Astrocyte (in vitro differentiated cells and primary cell): ENCODE data around the gene RBM44. TPM values are rescaled to one million over a fixed set of nuclear protein-coding genes. Genes with fewer than 3 reads are reported as not detected.

Source experiments
- DNase-seq: peaks from one replicate; pipeline ENCODE4 v3.0.0-alpha.2; 2010; ENCODE audit warnings: low read depth
- FAIRE-seq: peaks from 2 replicates; lab custom pipeline; 2011; peaks lifted over from hg19 to GRCh38; lab: Jason Lieb, UNC
- H2AFZ ChIP-seq: 2 replicates; pipeline ENCODE4 v1.6.0; 2012; ENCODE audit warnings: low read depth, low read length, inconsistent platforms
- H3K27ac ChIP-seq: 2 replicates; pipeline ENCODE4 v1.5.1; 2011; ENCODE audit warnings: low read depth, low read length, inconsistent platforms
- H3K27me3 ChIP-seq: 2 replicates; pipeline ENCODE4 v1.6.0; 2011; ENCODE audit warnings: low read length, inconsistent platforms; ENCODE audit not compliant: insufficient read depth
- H3K36me3 ChIP-seq: 2 replicates; pipeline ENCODE4 v1.5.1; 2011; ENCODE audit warnings: low read length, inconsistent platforms; ENCODE audit not compliant: insufficient read depth
- H3K4me1 ChIP-seq: 2 replicates; pipeline ENCODE4 v1.5.1; 2011; ENCODE audit warnings: low read length, inconsistent platforms; ENCODE audit not compliant: insufficient read depth
- H3K4me2 ChIP-seq: 2 replicates; pipeline ENCODE4 v1.6.0; 2012; ENCODE audit warnings: low read length, inconsistent platforms
- H3K4me3 ChIP-seq: 2 replicates; pipeline ENCODE4 v1.5.1; 2011; ENCODE audit warnings: low read depth, mild to moderate bottlenecking, low read length, inconsistent platforms; ENCODE audit not compliant: insufficient read depth
- H3K79me2 ChIP-seq: 2 replicates; pipeline ENCODE4 v1.6.0; 2012; ENCODE audit warnings: mild to moderate bottlenecking, low read length, inconsistent platforms; ENCODE audit not compliant: insufficient read depth
- H3K9ac ChIP-seq: 2 replicates; pipeline ENCODE4 v1.6.0; 2012; ENCODE audit warnings: mild to moderate bottlenecking, low read length, inconsistent platforms
- H3K9me3 ChIP-seq: 2 replicates; pipeline ENCODE4 v1.5.1; 2012; ENCODE audit warnings: low read depth, mild to moderate bottlenecking, low read length, inconsistent platforms; ENCODE audit not compliant: insufficient read depth
- H4K20me1 ChIP-seq: 2 replicates; pipeline ENCODE4 v1.6.0; 2012; ENCODE audit warnings: low read length, inconsistent platforms; ENCODE audit not compliant: insufficient read depth
- H3K27ac Mint-ChIP-seq: one replicate; pipeline ENCODE4 v1.8.0; 2021; ENCODE audit warnings: mild to moderate bottlenecking, mixed read lengths; ENCODE audit not compliant: unreplicated experiment
- H3K27me3 Mint-ChIP-seq: one replicate; pipeline ENCODE4 v1.8.0; 2021; ENCODE audit warnings: low read depth, mixed read lengths; ENCODE audit not compliant: unreplicated experiment
- H3K36me3 Mint-ChIP-seq: one replicate; pipeline ENCODE4 v1.8.0; 2021; ENCODE audit warnings: low read depth, mixed read lengths; ENCODE audit not compliant: unreplicated experiment
- H3K4me1 Mint-ChIP-seq: one replicate; pipeline ENCODE4 v1.8.0; 2021; ENCODE audit warnings: low read depth, mixed read lengths; ENCODE audit not compliant: unreplicated experiment
- H3K4me3 Mint-ChIP-seq: one replicate; pipeline ENCODE4 v1.8.0; 2021; ENCODE audit warnings: mild to moderate bottlenecking, moderate library complexity, mixed read lengths; ENCODE audit not compliant: unreplicated experiment
- H3K9me3 Mint-ChIP-seq: one replicate; pipeline ENCODE4 v1.8.0; 2021; ENCODE audit warnings: mild to moderate bottlenecking, mixed read lengths; ENCODE audit not compliant: unreplicated experiment
- EZH2 ChIP-seq: IDR thresholded peaks from 2 replicates; pipeline ENCODE4 v1.6.1; 2012; ENCODE audit warnings: mild to moderate bottlenecking, low read length, inconsistent platforms; ENCODE audit not compliant: insufficient read depth
- total RNA-seq: library from RNA; stranded (reverse); gene quantifications from 2 replicates; pipeline ENCODE4 v1.2.1, GENCODE V29; 2021
- TF ChIP-seq, protein P1 (sequence below): IDR thresholded peaks from 2 replicates; pipeline ENCODE4 v1.5.1; 2011; ENCODE audit warnings: low read depth, mild to moderate bottlenecking, inconsistent platforms, low read length, moderate library complexity; ENCODE audit not compliant: insufficient read depth

RBM44 gene
- total RNA-seq, 1 donor from 2014 or later = 0.32 TPM

DNA sequence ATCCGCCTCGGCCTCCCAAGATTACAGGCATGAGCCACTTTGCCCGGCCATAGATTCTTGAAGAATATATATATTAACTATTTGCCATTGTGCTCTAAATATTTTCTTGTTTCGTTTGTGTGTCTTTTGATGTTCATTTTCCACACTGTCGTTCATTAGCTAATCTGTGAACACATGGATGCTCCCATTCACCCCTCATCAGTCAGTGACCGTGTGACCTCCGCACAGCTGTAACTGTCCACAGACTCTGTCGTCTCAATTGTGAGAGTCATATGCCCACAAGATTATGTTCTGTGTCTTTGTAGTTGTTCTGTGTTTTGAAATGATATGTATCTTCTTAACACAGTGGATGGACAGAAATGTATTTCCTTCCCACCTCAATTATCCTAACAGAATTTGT is 90.4 kb downstream of the RBM44 start:
- Histone ChIP-seq H2AFZ (no peak overlapping the region), H3K27ac (no peak overlapping the region), H3K79me2 (no peaks in the 10 kb centered on the region), H3K4me1 (peaks cover 4% of the 10 kb centered on the region), H3K4me2 (no peak overlapping the region), H3K9me3 (no peaks in the 10 kb centered on the region), H3K36me3 (no peaks in the 10 kb centered on the region), H3K4me3 (no peak overlapping the region), H3K27me3 (no peaks in the 10 kb centered on the region), H4K20me1 (no peaks in the 10 kb centered on the region), H3K9ac (no peak overlapping the region)
- no peak overlapping the region for H3K4me3 Mint-ChIP-seq
- FAIRE-seq = no peak
- H3K9me3 Mint-ChIP-seq = no peaks in the 10 kb centered on the region
- H3K4me1 Mint-ChIP-seq = peaks cover 8% of the 10 kb centered on the region
- H3K27ac Mint-ChIP-seq = no peak overlapping the region
- DNase-seq = no peak
- no peaks in the 10 kb centered on the region for H3K27me3 Mint-ChIP-seq
- TF ChIP-seq EZH2 = no peak
- TF ChIP-seq, protein P1, sequence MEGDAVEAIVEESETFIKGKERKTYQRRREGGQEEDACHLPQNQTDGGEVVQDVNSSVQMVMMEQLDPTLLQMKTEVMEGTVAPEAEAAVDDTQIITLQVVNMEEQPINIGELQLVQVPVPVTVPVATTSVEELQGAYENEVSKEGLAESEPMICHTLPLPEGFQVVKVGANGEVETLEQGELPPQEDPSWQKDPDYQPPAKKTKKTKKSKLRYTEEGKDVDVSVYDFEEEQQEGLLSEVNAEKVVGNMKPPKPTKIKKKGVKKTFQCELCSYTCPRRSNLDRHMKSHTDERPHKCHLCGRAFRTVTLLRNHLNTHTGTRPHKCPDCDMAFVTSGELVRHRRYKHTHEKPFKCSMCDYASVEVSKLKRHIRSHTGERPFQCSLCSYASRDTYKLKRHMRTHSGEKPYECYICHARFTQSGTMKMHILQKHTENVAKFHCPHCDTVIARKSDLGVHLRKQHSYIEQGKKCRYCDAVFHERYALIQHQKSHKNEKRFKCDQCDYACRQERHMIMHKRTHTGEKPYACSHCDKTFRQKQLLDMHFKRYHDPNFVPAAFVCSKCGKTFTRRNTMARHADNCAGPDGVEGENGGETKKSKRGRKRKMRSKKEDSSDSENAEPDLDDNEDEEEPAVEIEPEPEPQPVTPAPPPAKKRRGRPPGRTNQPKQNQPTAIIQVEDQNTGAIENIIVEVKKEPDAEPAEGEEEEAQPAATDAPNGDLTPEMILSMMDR = no peak
- peaks cover 1% of the 10 kb centered on the region for H3K36me3 Mint-ChIP-seq

DNA sequence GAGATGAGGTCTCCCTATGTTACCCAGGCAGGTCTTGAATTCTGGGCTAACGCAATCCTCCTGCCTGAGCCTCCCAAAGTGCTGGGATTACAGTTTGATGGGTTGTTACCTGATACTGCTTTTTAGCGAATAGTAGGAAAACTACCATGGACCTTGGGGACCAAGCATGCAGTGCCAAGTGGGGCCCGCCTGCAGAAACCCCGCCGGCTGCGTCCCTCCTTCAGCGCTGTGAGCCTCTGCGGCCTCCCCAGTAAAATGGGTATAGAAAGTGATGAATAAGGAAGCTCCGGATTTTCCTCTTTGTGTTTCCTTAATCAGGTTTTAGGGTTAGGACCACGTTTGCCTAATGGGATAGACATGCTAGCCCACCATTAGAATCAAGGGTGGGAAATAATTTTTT is 91.2 kb downstream of the RBM44 start:
- Histone ChIP-seq H3K4me2 (no peak overlapping the region), H3K27ac (no peak overlapping the region), H2AFZ (no peak overlapping the region), H3K9me3 (no peaks in the 10 kb centered on the region), H3K9ac (no peak overlapping the region), H3K79me2 (no peaks in the 10 kb centered on the region), H3K4me3 (no peak overlapping the region), H3K27me3 (no peaks in the 10 kb centered on the region), H3K4me1 (peaks cover 4% of the 10 kb centered on the region), H3K36me3 (no peaks in the 10 kb centered on the region), H4K20me1 (no peaks in the 10 kb centered on the region)
- no peak overlapping the region for H3K4me3 Mint-ChIP-seq
- H3K4me1 Mint-ChIP-seq = peaks cover 8% of the 10 kb centered on the region
- no peaks in the 10 kb centered on the region for H3K27me3 Mint-ChIP-seq
- TF ChIP-seq, protein P1 = no peak
- no peak for TF ChIP-seq EZH2
- DNase-seq = no peak
- no peak overlapping the region for H3K27ac Mint-ChIP-seq
- FAIRE-seq = no peak
- no peaks in the 10 kb centered on the region for H3K9me3 Mint-ChIP-seq
- peaks cover 1% of the 10 kb centered on the region for H3K36me3 Mint-ChIP-seq

Other genes starting within 250 kb of the RBM44 start
- gene PRLH, start 232.2 kb upstream of the RBM44 start, total RNA-seq = not detected in 2 replicates
- gene RAB17, start 208.0 kb upstream of the RBM44 start, total RNA-seq = 0.34 and 1.4 TPM in 2 replicates
- 83.3 and 84.1 TPM in 2 replicates for gene LRRFIP1, start 171.2 kb upstream of the RBM44 start, total RNA-seq
- 9.1 and 13.7 TPM in 2 replicates for gene RAMP1, start 60.8 kb downstream of the RBM44 start, total RNA-seq
- 56.8 and 67.1 TPM in 2 replicates for gene UBE2F, start 168.2 kb downstream of the RBM44 start, total RNA-seq